GM08714 (cell line): Measurements from ENCODE around the gene BTBD9.

Experiments used
- H3K4me3 ChIP-seq: fragments of 200-500 bp; sonication (Bioruptor generic); 2 replicates; pipeline ENCODE4 v1.5.1; 2014; ENCODE audit warnings: mild to moderate bottlenecking, low read length, inconsistent platforms
- ZNF274 ChIP-seq: IDR thresholded peaks from 2 replicates; pipeline ENCODE4 v1.6.1; 2012; ENCODE audit warnings: mild to moderate bottlenecking, low read depth, low read length

The BTBD9 gene

DNA sequence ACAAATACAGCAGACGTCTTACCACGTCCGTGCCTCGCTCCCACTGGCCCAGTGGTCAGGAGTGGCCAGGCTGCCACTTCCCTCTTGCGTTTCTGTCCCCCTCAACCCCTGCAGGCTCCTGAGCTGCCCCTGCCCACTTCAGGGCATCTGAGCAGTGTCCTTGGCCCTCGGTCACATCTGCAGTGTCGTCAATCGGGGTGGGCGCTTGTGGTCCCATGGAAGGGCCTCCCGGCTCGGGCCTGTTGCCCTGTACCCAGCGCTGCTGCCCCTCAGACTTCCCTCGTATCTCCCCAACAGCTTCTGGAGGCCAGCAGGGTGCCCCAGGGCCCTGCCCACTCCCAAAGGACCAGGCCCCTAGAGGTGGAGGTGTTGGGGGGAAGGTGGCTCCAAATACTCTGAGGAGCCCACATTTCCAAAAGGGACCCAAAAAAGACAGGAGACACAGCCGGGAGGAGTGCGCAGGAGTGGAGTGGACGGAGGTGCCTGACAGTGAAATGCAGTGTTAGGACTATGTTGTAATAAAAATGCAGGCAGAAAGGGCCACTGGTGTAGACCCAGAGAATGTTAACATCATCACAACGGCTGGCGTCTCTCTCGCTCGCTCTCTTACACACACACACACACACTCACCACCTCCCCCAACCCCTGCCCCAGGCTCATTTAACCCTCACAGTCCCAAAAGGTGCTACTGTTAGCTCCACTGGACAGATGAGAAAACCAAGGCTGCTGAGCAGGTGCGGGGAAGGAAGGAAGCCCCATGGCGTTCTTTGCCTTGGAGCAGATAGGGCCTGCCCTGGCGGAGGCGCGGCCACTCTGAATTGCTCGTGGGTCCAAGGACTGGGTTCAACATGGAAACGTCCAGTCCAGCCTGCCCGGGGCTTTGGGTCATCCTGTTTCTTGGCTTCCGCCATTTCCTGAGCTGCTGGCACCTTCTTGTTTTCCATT lies 476.3 kb downstream of the BTBD9 start:
- no peak overlapping the region for H3K4me3 ChIP-seq
- no peak for TF ChIP-seq ZNF274

DNA sequence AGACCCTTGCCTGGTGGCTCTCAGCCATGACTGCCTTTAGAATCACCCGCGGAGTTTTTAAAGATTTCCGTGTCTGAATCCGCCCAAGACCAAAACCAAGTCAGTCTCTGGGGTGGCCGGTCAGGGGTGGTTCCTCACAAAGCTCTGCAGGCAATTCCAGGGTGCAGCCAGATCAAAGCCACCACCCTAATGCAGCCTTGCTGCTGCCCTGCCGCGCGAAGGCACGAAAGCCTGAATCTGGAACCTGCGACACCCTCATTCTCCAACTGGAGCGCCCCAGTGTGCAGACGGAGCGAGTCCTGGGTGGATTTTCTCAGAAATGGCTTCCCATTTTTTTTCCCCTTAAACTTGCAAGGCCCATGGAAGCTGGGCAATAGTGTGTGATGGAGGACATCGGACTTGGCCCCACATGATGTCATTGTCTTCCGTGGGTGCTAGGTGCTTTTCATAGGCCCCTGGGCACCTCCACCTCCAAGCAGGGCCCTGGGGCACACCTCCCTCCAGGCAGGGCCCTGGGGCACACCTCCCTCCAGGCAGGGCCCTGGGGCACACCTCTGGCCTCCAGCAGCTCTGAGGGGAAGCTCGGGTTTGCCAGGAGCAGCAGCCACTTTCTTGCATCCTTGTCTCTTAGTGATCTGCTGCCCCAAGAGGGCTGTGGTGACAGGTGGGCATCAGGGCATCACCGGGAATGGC lies 477.1 kb downstream of the BTBD9 start:
- TF ChIP-seq ZNF274: no peak
- no peak overlapping the region for H3K4me3 ChIP-seq

DNA sequence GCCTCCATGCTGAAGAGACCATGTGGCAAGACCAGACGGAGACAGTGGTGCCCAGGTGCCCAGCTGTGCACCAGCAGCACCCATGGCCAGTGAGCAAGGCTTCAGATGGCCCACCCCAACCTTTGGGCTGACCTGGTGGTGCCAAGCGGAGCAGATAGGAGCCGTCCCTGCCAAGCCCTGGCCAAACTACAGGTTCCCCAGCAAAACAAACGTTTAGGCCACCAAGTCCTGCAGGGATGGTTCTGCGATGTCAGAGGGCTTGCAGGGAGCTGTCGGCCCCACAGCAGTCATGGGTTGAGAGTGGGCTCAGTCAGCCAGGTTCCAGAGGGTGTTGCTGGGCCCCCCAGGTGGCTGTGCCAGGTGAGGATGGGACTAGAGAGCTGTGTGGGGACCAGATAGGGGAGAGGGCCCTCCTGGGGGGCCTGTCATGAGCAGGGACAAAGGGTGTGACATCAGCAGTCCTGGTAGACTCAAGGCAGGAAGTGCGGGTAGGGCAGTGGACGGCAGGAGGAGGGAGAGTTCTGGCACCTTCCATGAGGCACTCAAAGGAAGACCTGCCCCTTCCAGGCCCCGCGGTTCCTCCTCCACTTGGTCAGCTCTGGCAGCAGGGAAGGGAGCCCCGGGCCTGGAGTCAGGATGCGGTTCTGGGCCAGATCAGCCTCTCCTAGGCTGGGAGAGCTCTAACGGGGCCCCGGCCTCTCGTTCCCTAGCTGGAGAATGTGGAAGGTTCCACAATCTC lies 477.8 kb downstream of the BTBD9 start:
- no peak overlapping the region for H3K4me3 ChIP-seq
- TF ChIP-seq ZNF274: no peak

DNA sequence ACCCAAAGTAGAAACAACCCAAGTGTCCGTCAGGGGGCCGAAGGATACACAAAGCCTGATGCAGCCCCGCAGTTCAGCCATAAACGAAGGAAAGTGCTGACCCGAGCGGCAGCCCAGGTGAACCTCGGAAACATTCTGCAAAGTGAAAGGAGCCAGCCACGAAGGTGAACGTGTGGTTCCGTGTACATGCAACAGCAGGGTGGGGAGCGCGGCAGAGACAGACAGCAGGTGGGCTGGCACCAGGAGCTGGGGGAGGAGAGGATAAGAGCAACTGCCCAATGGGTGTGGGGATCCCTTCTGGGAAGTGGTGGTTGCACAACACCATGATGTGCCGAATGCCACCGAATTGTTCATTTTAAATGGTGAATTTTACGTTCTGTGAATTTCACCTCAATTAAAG lies 478.4 kb downstream of the BTBD9 start:
- no peak overlapping the region for H3K4me3 ChIP-seq
- no peak for TF ChIP-seq ZNF274

DNA sequence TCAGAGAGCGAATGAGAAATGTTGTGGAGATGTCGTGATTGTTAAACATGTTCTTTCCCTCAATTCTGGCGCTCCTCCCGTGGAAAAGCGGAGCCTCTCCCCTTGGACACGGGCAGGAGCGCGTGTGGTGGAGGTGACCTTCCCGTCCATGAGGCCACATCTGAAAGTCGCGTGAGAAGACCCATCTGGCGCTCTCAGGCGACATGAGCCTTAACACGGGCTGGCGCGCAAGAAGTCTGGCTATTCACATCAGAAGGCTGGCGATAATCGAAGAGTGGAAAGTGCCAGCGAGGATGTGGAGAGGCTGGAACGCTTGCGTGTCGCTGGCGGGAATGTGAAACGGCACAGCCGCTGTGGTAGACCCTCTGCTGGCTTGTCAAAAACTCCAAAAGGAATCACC lies 478.9 kb downstream of the BTBD9 start:
- TF ChIP-seq ZNF274: no peak
- H3K4me3 ChIP-seq: no peak overlapping the region

DNA sequence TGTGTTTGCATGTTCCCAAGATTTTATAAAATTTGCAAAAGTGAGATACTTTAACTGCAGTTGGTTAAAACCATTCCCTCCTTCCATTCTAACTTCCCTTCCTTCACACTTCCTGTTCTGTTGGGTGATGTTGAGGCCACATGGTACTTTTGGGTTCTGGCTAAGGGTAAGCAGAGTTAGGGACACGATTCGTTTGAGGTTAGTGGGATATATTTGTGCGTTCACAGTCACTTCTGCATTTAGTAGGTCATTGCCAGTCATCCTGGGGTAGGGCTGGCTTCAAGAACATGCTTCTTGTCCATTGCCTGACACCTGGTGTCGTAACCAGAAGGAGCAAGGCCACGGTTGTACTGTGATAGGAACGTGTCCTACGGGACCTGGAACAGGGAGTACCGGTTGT lies 480.1 kb downstream of the BTBD9 start:
- H3K4me3 ChIP-seq: no peak overlapping the region
- no peak for TF ChIP-seq ZNF274

DNA sequence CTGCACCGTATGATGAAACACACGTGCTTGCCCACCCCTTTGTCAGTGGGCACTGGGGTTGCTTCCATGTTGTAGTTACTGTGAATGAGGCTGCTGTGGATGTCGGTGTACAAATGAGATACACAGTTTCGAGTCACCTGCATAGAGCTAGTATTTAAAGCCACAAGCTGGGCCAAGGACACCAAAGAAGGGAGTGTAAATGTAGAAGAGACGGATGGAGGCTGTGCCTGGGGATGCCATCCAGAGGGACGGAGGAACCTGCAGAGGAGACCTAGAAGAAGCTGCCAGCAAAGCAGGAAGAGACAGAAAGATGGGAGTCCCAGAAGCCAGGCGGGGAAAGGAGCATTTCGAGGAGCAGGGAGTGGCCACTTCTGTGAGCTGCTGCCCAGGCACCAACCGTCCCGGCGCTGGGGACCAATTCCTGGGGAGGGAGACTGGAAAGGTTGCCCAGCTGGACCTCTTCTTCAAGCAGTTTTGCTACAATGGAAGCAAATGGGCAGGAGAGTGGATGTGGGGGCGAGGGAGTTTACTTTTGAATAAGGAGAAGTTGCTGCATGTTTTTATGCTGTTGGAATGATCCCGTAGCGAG lies 480.9 kb downstream of the BTBD9 start:
- no peak overlapping the region for H3K4me3 ChIP-seq
- no peak for TF ChIP-seq ZNF274

DNA sequence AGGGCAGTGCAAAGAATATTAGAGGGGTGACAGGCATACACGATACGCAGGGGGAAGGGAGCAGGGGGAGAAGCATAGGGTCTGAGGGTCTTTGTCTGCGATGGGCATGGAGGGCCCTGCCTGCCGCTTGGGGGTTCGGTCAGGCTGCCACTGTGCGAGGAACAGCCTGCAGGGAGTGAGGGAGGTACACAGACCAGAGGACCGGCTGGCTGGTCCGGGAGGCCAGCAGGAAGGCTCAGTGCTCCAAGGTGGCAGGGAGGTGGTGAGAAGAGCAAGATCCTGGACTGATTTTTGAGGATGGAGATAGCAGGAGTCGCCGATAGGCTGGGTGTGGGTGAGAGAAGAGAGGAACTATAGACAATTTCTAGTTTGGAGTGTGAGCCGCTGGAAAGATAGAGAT lies 481.8 kb downstream of the BTBD9 start:
- no peak for TF ChIP-seq ZNF274
- no peak overlapping the region for H3K4me3 ChIP-seq

DNA sequence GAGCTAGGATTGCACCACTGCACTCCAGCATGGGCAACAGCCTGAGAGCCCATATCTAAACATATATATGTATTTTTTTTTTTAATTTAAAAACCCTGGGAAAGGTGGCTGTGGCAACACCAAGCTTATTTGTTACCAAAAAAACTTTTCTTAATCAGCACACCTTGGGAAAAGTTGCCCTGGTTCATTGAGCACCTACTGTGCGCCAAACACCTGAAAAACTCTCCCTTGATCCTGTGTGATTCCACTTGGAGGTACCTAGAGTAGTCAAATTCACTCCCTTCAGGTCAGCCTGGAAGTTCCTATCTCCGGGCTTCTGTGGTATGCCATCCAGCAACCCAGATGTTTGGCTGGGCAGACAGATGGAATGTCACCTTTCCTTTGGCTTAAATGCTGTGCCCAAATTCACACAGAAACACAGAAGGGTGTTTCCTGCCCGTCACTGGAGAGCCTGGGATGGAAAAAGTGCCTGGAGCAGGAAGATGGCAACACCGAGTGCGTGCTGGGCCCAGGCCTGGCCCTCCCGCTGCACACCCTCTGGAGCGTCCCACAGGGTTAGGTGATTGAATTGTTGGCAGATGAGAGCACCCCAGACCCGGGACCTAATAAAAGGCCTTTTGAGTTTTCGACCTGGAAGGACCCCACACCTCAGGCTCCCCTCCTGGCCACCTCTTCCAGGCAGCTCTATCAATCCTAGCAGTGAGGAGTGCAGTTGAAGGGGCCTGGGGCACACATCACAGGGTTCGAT lies 482.7 kb downstream of the BTBD9 start:
- no peak overlapping the region for H3K4me3 ChIP-seq
- no peak for TF ChIP-seq ZNF274

DNA sequence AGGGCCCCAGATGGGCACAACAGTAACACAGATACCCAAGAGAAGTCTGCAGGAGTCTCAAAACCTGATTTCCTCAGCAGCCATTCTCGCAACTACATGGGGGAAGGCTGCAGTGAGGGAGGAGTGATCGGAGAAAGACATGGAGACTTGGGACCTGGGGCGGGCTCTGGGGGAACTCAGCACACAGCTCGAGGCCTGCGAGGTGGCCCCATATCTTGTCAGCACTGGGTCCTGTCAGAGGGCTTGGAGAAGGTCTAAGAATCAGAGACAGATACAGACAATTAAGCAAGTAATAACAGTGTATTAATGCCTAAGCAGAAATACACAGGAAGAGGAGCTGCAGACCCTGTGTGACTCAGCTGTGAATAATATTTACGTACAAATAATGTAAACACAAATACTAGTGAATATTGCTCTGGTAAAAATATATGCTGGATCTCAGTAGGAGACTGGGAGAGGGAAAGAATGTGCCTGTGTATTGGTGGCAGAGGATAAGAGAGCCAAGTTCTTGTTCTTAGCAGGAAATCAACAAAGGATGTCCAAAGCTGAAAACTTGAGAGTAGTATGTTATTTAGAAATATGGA lies 484.0 kb downstream of the BTBD9 start:
- no peak for TF ChIP-seq ZNF274

DNA sequence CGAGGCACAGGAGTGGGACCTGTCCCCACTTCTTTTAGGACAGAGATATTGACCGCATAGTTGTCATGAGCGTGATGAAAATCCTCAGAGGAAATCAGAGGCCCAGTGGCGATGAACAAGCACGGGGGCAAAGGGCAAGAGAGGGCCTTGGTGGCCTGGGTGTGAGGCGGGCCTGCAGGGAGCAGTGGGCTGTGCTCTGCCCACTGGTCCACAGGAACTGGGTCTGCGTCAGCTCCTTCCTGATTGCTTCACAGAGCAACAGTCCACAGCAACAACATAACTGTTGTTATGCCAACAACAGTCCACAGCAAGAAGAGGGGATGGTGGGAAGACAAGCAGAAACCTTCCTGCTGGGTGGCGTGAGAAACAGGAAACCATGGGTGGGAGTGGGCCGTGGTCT lies 484.6 kb downstream of the BTBD9 start:
- no peak for TF ChIP-seq ZNF274
- H3K4me3 ChIP-seq: no peak overlapping the region

More for the DNA sequence above, 484.0 kb downstream of the BTBD9 start:
- H3K4me3 ChIP-seq: no peak overlapping the region

DNA sequence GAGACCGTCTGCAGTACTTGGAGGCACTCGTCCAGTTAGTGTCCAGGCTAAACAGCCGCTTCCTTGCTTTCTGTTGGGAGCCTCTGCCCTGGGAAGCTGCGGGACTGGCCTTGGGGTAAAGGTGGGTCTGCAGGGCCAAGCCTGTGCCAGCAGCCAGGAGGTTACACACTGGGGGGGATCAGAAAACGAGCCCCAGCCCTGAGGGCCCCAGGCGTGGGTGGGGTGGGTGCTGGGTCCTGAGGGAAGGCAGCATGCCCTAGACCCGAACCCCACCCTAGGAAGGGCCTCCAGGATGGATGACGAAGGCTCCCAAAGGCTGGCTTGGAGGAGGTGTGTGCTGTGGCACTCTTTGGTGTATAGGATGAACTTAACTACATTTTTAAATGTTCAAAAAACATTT lies 485.0 kb downstream of the BTBD9 start:
- H3K4me3 ChIP-seq: no peak overlapping the region
- TF ChIP-seq ZNF274: no peak

DNA sequence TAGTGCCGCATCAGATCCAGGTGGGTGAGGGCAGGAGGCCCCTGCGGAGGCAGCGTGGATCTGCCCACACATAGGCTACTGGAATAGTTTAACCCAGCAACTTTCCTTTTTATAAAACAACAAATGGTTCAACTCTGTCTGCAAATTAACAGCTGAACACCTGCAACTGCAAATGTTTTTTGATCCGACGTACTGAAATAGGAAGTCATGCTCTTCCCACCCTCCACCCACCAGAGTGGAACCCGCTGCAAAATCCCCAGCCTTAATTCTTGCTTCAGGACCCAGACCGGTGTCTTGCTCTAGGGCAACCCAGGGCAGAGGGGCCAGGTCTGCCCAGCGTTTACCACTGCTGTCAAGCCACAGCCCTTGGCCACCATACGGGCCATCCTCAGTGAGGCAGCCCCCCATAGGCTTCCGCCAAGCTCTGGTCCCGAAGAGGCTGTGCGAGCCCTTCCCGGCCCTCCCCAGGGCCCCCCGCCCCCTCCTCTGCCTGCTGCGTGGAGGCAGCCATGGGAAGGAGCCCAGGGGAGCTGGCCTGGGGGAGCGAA lies 485.9 kb downstream of the BTBD9 start:
- H3K4me3 ChIP-seq: no peak overlapping the region
- TF ChIP-seq ZNF274: no peak
